Measurements from ENCODE around the gene P2RY8. TPM values are rescaled to one million over a fixed set of nuclear protein-coding genes. Genes with fewer than 3 reads are reported as not detected.
"Not testable (repeated sequence)": the region's sequence is repeated elsewhere in the genome, so short reads cannot be mapped to it uniquely, and the experiment has no call there.

Gene P2RY8
- total and polyA plus RNA-seq, 4 donors: 0.51 to 8.3 (median 4.4) TPM

DNA sequence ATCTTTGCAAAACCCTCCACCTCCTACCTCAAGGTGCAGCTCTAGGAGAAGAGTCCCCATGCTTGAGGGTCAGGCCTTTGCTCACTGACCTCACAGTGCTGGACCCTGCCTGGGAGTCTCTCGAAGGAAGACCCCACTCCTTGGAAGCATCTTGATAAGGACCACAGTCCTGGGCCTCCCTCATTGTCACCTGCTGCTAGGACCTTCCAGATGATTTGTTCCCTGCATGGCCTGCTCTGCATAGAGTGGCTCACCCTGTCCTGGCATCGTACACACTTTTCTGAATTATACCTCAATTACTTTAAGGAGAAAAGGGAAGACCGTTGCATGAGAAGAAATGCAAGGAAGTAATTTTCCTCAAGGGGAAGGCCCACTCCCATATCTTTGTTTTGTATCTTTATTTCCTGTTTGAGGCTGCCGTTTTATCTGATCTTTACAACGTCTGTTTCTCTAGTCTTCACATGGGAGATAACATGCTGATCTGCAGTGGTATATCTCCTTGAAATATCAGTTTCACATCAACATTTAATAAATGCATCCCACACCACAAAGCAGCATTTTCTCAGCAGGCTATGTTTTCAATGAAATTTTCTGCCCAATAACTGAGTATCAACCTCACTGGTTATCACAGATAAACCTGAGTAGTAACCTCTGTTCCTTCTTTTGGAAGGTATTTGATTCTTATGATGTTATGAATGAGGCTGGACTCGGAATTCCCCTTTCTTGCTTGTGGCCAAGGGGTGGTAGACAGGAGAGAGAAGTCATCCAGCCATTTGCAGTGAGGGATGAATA lies 39.4 kb upstream of the P2RY8 start:
- Histone ChIP-seq H3K9ac (ENCODE audit: insufficient read depth in 1 of 2, low read length in 2 of 2) (no peak overlapping the region), H3K27ac (ENCODE audit: low read depth in 1 of 2, low read length in 1 of 2) (no peak overlapping the region), H3K4me3 (no peak overlapping the region), H3K36me3 (ENCODE audit: control insufficient read depth in 4 of 4, insufficient read depth in 4 of 4, low read length in 4 of 4) (no peaks in the 10 kb centered on the region), H3K9me3 (ENCODE audit: control insufficient read depth in 4 of 4, insufficient read depth in 3 of 4, low read length in 3 of 4) (peaks cover 0 to 2% (median 0%) of the 10 kb centered on the region in 4 donors), H3K27me3 (ENCODE audit: control insufficient read depth in 3 of 3, insufficient read depth in 3 of 3, low read length in 2 of 3) (no peaks in the 10 kb centered on the region), H3K4me1 (ENCODE audit: control insufficient read depth in 5 of 5, insufficient read depth in 5 of 5, low read length in 5 of 5) (peaks cover 0 to 2% (median 0%) of the 10 kb centered on the region in 5 donors)
- 42 to 44% methylated on average over 6 of the region's 6 CpGs for WGBS, 2 donors
- ATAC-seq (ENCODE audit: insufficient read depth, low FRiP score) (no peak), DNase-seq (no peak)
- TF ChIP-seq, protein P1, sequence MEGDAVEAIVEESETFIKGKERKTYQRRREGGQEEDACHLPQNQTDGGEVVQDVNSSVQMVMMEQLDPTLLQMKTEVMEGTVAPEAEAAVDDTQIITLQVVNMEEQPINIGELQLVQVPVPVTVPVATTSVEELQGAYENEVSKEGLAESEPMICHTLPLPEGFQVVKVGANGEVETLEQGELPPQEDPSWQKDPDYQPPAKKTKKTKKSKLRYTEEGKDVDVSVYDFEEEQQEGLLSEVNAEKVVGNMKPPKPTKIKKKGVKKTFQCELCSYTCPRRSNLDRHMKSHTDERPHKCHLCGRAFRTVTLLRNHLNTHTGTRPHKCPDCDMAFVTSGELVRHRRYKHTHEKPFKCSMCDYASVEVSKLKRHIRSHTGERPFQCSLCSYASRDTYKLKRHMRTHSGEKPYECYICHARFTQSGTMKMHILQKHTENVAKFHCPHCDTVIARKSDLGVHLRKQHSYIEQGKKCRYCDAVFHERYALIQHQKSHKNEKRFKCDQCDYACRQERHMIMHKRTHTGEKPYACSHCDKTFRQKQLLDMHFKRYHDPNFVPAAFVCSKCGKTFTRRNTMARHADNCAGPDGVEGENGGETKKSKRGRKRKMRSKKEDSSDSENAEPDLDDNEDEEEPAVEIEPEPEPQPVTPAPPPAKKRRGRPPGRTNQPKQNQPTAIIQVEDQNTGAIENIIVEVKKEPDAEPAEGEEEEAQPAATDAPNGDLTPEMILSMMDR (IDR thresholded peaks at IDR 0.05; ENCODE audit: control extremely low read depth, extremely low read depth): no peak

DNA sequence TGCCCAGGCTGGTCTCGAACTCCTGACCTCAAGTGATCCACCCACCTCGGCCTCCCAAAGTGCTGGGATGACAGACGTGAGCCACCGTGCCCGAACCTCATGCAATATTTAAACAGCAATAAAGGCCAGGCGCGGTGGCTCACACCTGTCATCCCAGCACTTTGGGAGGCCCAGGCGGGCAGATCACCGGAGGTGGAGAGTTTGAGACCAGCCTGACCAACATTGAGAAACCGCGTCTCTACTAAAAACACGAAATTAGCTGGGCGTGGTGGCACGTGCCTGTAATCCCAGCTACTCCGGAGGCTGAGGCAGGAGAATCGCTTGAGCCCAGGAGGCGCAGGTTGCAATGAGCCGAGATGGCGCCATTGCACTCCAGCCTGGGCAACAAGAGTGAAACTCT lies 37.2 kb upstream of the P2RY8 start:
- H3K9ac ChIP-seq (ENCODE audit: insufficient read depth in 1 of 2, low read length in 2 of 2); H3K36me3 ChIP-seq (ENCODE audit: control insufficient read depth in 4 of 4, insufficient read depth in 4 of 4, low read length in 4 of 4); H3K27me3 ChIP-seq (ENCODE audit: control insufficient read depth in 3 of 3, insufficient read depth in 3 of 3, low read length in 2 of 3); H3K4me1 ChIP-seq (ENCODE audit: control insufficient read depth in 5 of 5, insufficient read depth in 5 of 5, low read length in 5 of 5); DNase-seq; ATAC-seq (ENCODE audit: insufficient read depth, low FRiP score); H3K4me3 ChIP-seq; H3K9me3 ChIP-seq (ENCODE audit: control insufficient read depth in 4 of 4, insufficient read depth in 3 of 4, low read length in 3 of 4); H3K27ac ChIP-seq (ENCODE audit: low read depth in 1 of 2, low read length in 1 of 2): not testable (repeated sequence)
- WGBS, 2 donors: 93 to 94% methylated on average over 19 of the region's 19 CpGs

DNA sequence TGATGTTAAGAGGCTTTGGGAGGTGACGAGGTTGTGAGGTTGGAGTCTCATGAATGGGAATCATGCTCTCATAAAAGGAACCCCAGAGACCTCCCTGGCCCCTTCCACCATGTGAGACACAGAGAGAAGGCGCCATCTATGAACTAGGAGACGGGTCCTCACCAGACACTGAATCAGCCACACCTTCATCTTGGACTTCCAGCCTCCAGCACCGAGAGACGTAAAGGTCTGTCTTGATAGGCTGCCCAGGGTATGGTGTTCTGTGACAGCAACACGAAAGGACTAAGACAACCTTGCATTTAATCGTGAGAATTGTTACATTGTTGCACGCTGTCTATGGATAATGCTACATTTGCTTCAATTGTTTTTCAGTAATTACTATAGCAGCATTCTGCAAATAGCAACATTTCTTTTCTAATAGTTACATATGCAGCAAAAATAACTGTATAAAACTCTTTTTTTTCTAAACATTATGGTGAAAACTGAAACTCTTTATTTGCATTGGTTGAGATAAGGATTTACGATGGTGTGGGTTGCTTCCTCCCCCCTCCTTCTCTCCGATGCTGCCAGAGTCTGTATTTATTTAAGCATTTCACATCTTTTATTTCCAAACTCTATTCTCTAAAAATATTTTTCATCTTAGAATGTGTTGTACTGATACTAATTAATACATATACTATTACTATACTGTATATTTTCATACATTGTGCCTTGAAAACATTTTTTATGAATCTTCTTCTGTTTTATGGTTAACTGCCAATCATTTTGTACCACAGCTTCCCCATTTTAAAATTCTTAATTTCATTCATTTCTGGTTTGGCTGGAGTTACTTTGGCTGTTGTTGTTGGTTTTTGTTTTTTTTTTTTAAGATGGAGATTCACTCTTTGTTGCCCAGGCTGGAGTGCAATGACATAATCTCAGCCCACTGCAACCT lies 28.0 kb upstream of the P2RY8 start:
- Histone ChIP-seq H3K36me3 (ENCODE audit: control insufficient read depth in 4 of 4, insufficient read depth in 4 of 4, low read length in 4 of 4) (no peaks in the 10 kb centered on the region), H3K9me3 (ENCODE audit: control insufficient read depth in 4 of 4, insufficient read depth in 3 of 4, low read length in 3 of 4) (no peaks in the 10 kb centered on the region), H3K4me3 (no peak overlapping the region), H3K27me3 (ENCODE audit: control insufficient read depth in 3 of 3, insufficient read depth in 3 of 3, low read length in 2 of 3) (no peaks in the 10 kb centered on the region), H3K27ac (ENCODE audit: low read depth in 1 of 2, low read length in 1 of 2) (no peak overlapping the region), H3K9ac (ENCODE audit: insufficient read depth in 1 of 2, low read length in 2 of 2) (no peak overlapping the region), H3K4me1 (ENCODE audit: control insufficient read depth in 5 of 5, insufficient read depth in 5 of 5, low read length in 5 of 5) (no peaks in the 10 kb centered on the region)
- no peak for ATAC-seq (ENCODE audit: insufficient read depth, low FRiP score)
- TF ChIP-seq, protein P1 (IDR thresholded peaks at IDR 0.05; ENCODE audit: control extremely low read depth, extremely low read depth): no peak
- 37 to 48% methylated on average over 10 of the region's 10 CpGs for WGBS, 2 donors
- no peak for DNase-seq

DNA sequence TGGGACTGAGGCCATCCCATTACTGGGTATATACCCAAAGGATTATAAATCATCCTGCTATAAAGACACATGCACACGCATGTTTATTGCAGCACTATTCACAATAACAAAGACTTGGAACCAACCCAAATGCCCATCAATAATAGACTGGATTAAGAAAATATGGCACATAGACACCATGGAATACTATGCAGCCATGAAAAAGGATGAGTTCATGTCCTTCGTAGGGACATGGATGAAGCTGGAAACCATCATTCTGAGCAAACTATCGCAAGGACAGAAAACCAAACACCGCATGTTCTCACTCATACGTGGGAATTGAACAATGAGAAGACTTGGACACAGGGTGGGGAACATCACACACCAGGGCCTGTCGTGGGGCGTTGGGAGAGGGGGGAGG lies 27.1 kb upstream of the P2RY8 start:
- not testable (repeated sequence) for H3K4me3 ChIP-seq; H3K27ac ChIP-seq (ENCODE audit: low read depth in 1 of 2, low read length in 1 of 2); H3K4me1 ChIP-seq (ENCODE audit: control insufficient read depth in 5 of 5, insufficient read depth in 5 of 5, low read length in 5 of 5); H3K9ac ChIP-seq (ENCODE audit: insufficient read depth in 1 of 2, low read length in 2 of 2); H3K27me3 ChIP-seq (ENCODE audit: control insufficient read depth in 3 of 3, insufficient read depth in 3 of 3, low read length in 2 of 3); H3K36me3 ChIP-seq (ENCODE audit: control insufficient read depth in 4 of 4, insufficient read depth in 4 of 4, low read length in 4 of 4); DNase-seq; ATAC-seq (ENCODE audit: insufficient read depth, low FRiP score); H3K9me3 ChIP-seq (ENCODE audit: control insufficient read depth in 4 of 4, insufficient read depth in 3 of 4, low read length in 3 of 4)
- 91 to 94% methylated on average over 7 of the region's 7 CpGs for WGBS, 2 donors
